SK-N-SH (cell line): ENCODE results near the gene ADD1. TPM values are rescaled to one million over a fixed set of nuclear protein-coding genes. Genes with fewer than 3 reads are reported as not detected.

Experiments
- CTCF ChIA-PET: fragments of 300-600, 350-600 bp; formaldehyde crosslinking; extraction: SDS; loops from one replicate; lab custom pipeline; 2021; lab: Yijun Ruan, JAX
- POLR2A ChIA-PET: fragments of 350-600 bp; sonication (Branson Sonifier 250); formaldehyde crosslinking; extraction: SDS; loops from one replicate; lab custom pipeline; 2020; ENCODE audit warnings: antibody characterized with exemption, inconsistent platforms; lab: Yijun Ruan, JAX
- DNase-seq: peaks from one replicate; pipeline ENCODE4 v3.0.0; 2012
- H2AFZ ChIP-seq: fragments of 200-600 bp; sonication (generic); 2 replicates; pipeline ENCODE4 v1.8.1; 2016; ENCODE audit warnings: antibody characterized with exemption, mild to moderate bottlenecking, low read depth
- H3F3A ChIP-seq: fragments of 200-600 bp; sonication (generic); replicated peaks from 2 replicates; pipeline ENCODE3; 2016; ENCODE audit warnings: antibody characterized with exemption, mild to moderate bottlenecking; ENCODE audit not compliant: insufficient read depth
- H3K27ac ChIP-seq, 2 experiments: fragments of 200-500 bp in 1 of 2; fragments of 200-600 bp in 1 of 2; sonication (Bioruptor generic) in 1 of 2; sonication (generic), shearing (Covaris generic) in 1 of 2; 2 replicates each; pipeline versions ENCODE4 v1.5.1 to v1.6.1; 2014 to 2016; ENCODE audit warnings: low read depth in 2 of 2, inconsistent platforms in 1 of 2, low read length in 1 of 2, mild to moderate bottlenecking in 1 of 2, mixed read lengths in 1 of 2
- H3K27me3 ChIP-seq: fragments of 200-600 bp; sonication (generic), shearing (Covaris generic); 2 replicates; pipeline ENCODE4 v1.6.1; 2016; ENCODE audit warnings: mixed run types; ENCODE audit not compliant: insufficient read depth
- H3K36me3 ChIP-seq, 2 experiments: fragments of 200-500 bp in 1 of 2; fragments of 200-600 bp in 1 of 2; sonication (Bioruptor generic) in 1 of 2; sonication (generic) in 1 of 2; replicated peaks in 1 of 2; 2 replicates each; pipeline versions ENCODE3 to v1.5.1; 2014 to 2016; ENCODE audit warnings: low read length in 1 of 2, mild to moderate bottlenecking in 1 of 2; ENCODE audit not compliant: insufficient read depth in 2 of 2, control insufficient read depth in 1 of 2
- H3K4me1 ChIP-seq, 2 experiments: fragments of 200-500 bp in 1 of 2; fragments of 200-600 bp in 1 of 2; sonication (Bioruptor generic) in 1 of 2; sonication (generic), shearing (Covaris generic) in 1 of 2; 2 replicates each; pipeline versions ENCODE4 v1.5.1 to v1.6.1; 2014 to 2016; ENCODE audit warnings: low read depth in 1 of 2, low read length in 1 of 2, mixed run types in 1 of 2; ENCODE audit not compliant: insufficient read depth in 2 of 2, control insufficient read depth in 1 of 2
- H3K4me2 ChIP-seq: fragments of 200-600 bp; sonication (generic), shearing (Covaris generic); 2 replicates; pipeline ENCODE4 v1.6.1; 2017; ENCODE audit warnings: mixed run types
- H3K4me3 ChIP-seq, 2 experiments: fragments of 200-500 bp in 1 of 2; fragments of 200-600 bp in 1 of 2; sonication (Bioruptor generic) in 1 of 2; sonication (generic), shearing (Covaris generic) in 1 of 2; 2 replicates each; pipeline versions ENCODE4 v1.5.1 to v1.8.1; 2014 to 2016; ENCODE audit warnings: low read depth in 2 of 2, inconsistent platforms in 1 of 2, low read length in 1 of 2, mild to moderate bottlenecking in 1 of 2, mixed read lengths in 1 of 2, moderate library complexity in 1 of 2
- H3K79me2 ChIP-seq: fragments of 200-600 bp; sonication (generic); 2 replicates; pipeline ENCODE4 v1.8.1; 2017; ENCODE audit warnings: mild to moderate bottlenecking; ENCODE audit not compliant: insufficient read depth
- H3K9ac ChIP-seq: fragments of 200-600 bp; sonication (generic); 2 replicates; pipeline ENCODE4 v1.6.1; 2017; ENCODE audit warnings: mixed run types
- H3K9me2 ChIP-seq: fragments of 200-600 bp; sonication (generic); 2 replicates; pipeline ENCODE4 v1.6.1; 2017; ENCODE audit warnings: mixed run types
- H3K9me3 ChIP-seq: fragments of 200-600 bp; sonication (generic); 2 replicates; pipeline ENCODE4 v1.6.1; 2017; ENCODE audit warnings: mixed run types, mild to moderate bottlenecking, moderate library complexity
- H4K20me1 ChIP-seq: fragments of 200-600 bp; sonication (generic); 2 replicates; pipeline ENCODE4 v1.6.1; 2017; ENCODE audit warnings: mild to moderate bottlenecking, mixed run types; ENCODE audit not compliant: insufficient read depth
- CTCF ChIP-seq: fragments of 200-600 bp; sonication (generic); IDR thresholded peaks from 2 replicates; pipeline ENCODE4 v1.6.1; 2017; ENCODE audit warnings: antibody characterized with exemption, mild to moderate bottlenecking, moderate library complexity
- EP300 ChIP-seq, 2 experiments: IDR thresholded peaks; 2 replicates each; pipeline versions ENCODE4 v1.4.0 to v1.6.1; 2012; ENCODE audit warnings: borderline replicate concordance in 1 of 2, low read depth in 1 of 2, low read length in 1 of 2
- FOXJ3 ChIP-seq: sonication (generic); formaldehyde crosslinking; IDR thresholded peaks from 2 replicates; pipeline ENCODE4 v1.5.1; 2020; ENCODE audit warnings: mild to moderate bottlenecking, missing genetic modification reagents
- FOXM1 ChIP-seq: IDR thresholded peaks from 2 replicates; pipeline ENCODE4 v1.4.0; 2012; ENCODE audit warnings: low read depth, mild to moderate bottlenecking
- GATA2 ChIP-seq: sonication (generic); formaldehyde crosslinking; IDR thresholded peaks from 2 replicates; pipeline ENCODE4 v1.5.0; 2020; ENCODE audit warnings: mild to moderate bottlenecking, missing genetic modification reagents
- JUND ChIP-seq: IDR thresholded peaks from 2 replicates; pipeline ENCODE4 v1.4.0; 2012
- MXI1 ChIP-seq: IDR thresholded peaks from 2 replicates; pipeline ENCODE4 v1.6.1; 2012; ENCODE audit warnings: mild to moderate bottlenecking, low read depth, low read length, improper control_type of control experiment
- NFIC ChIP-seq: IDR thresholded peaks from 2 replicates; pipeline ENCODE4 v1.4.0; 2012; ENCODE audit warnings: borderline replicate concordance
- NRF1 ChIP-seq: IDR thresholded peaks from 2 replicates; pipeline ENCODE4 v1.6.1; 2012; ENCODE audit warnings: low read depth, mild to moderate bottlenecking, low read length
- POLR2AphosphoS5 ChIP-seq: IDR thresholded peaks from 2 replicates; pipeline ENCODE4 v1.6.1; 2012; ENCODE audit warnings: low read depth, low read length
- RAD21 ChIP-seq: IDR thresholded peaks from 2 replicates; pipeline ENCODE4 v1.6.1; 2012; ENCODE audit warnings: mild to moderate bottlenecking, low read length
- RFX5 ChIP-seq: IDR thresholded peaks from 2 replicates; pipeline ENCODE4 v1.6.1; 2012; ENCODE audit warnings: mild to moderate bottlenecking, improper control_type of control experiment, low read length
- SIN3A ChIP-seq: IDR thresholded peaks from 2 replicates; pipeline ENCODE4 v1.6.1; 2012; ENCODE audit warnings: low read depth, mild to moderate bottlenecking, low read length, moderate library complexity, borderline replicate concordance
- SMC3 ChIP-seq: IDR thresholded peaks from 2 replicates; pipeline ENCODE4 v1.6.1; 2012; ENCODE audit warnings: low read depth, low read length, improper control_type of control experiment
- TEAD4 ChIP-seq: IDR thresholded peaks from 2 replicates; pipeline ENCODE4 v1.4.0; 2012; ENCODE audit warnings: mild to moderate bottlenecking, borderline replicate concordance; ENCODE audit not compliant: insufficient read depth
- USF1 ChIP-seq: IDR thresholded peaks from 2 replicates; pipeline ENCODE4 v1.4.0; 2012; ENCODE audit warnings: low read depth, borderline replicate concordance
- USF2 ChIP-seq: fragments of 150-350 bp; IDR thresholded peaks from 2 replicates; pipeline ENCODE4 v1.6.1; 2017; ENCODE audit warnings: antibody characterized with exemption, low read length, low read depth, borderline replicate concordance
- YY1 ChIP-seq: IDR thresholded peaks from 2 replicates; pipeline ENCODE4 v1.4.0; 2012; ENCODE audit warnings: low read depth, mild to moderate bottlenecking
- WGBS: methylation state at CpG from one replicate; pipeline ENCODE4 v1.1.6; 2017; ENCODE audit warnings: low lambda C conversion rate; 5-methylcytosine and 5-hydroxymethylcytosine counted together
- polyA plus RNA-seq, 3 experiments: library from polyadenylated mRNA; depleted of rRNA; stranded (reverse); fragments of >200 nt; gene quantifications; 2 replicates each; pipeline ENCODE4 v1.2.3, GENCODE V29; 2012

The ADD1 gene
- polyA plus RNA-seq, 1 of the 3 experiments (the other 2 are of a cell fraction) = 155 TPM

GRCh38 chr4:2847302-2847871, 3.7 kb downstream of the ADD1 start:
- Histone ChIP-seq H3F3A (peaks cover 20% of the 10 kb centered on the region), H4K20me1 (peaks cover 74% of the 10 kb centered on the region), H3K4me3 (no peak overlapping the region), H3K9me2 (no peaks in the 10 kb centered on the region), H2AFZ (no peak overlapping the region), H3K27me3 (no peaks in the 10 kb centered on the region), H3K9me3 (no peaks in the 10 kb centered on the region), H3K36me3 (no peaks in the 10 kb centered on the region), H3K4me2 (peak overlapping the region; percentile 3; the same call in 1 of the 2 replicates), H3K4me1 (peaks cover 0 to 16% of the 10 kb centered on the region in 2 experiments; a peak in 3 of 4 replicates), H3K9ac (no peak overlapping the region), H3K79me2 (peaks cover 84% of the 10 kb centered on the region), H3K27ac (no peak overlapping the region)
- 96% methylated on average over 11 of the region's 11 CpGs for WGBS
- DNase-seq = no peak
- POLR2A ChIA-PET = interaction anchor here (1.2 kb wide), 1 partner anchor 39 kb away, joined by 3 read pairs; no protein-coding TSS in a partner anchor
- CTCF ChIA-PET = interaction anchor here (1.3 kb wide), 1 partner anchor 107 kb away, joined by 3 read pairs; no protein-coding TSS in a partner anchor
- TF ChIP-seq EP300 (IDR thresholded peaks at IDR 0.05; ENCODE audit: borderline replicate concordance in 1 of 2, low read depth in 1 of 2, low read length in 1 of 2) = no peak
- no peak for TF ChIP-seq YY1
- no peak for TF ChIP-seq TEAD4
- no peak for TF ChIP-seq FOXJ3
- TF ChIP-seq CTCF = no peak
- TF ChIP-seq USF2 = no peak
- no peak for TF ChIP-seq POLR2AphosphoS5
- no peak for TF ChIP-seq RAD21
- no peak for TF ChIP-seq SMC3
- TF ChIP-seq RFX5 = no peak
- no peak for TF ChIP-seq SIN3A
- no peak for TF ChIP-seq JUND
- no peak for TF ChIP-seq FOXM1
- TF ChIP-seq MXI1 = no peak
- no peak for TF ChIP-seq NRF1
- TF ChIP-seq GATA2 (CRISPR knock-in tag) = no peak
- TF ChIP-seq USF1 = no peak
- no peak for TF ChIP-seq NFIC
